GM12875 (cell line): ENCODE results near the gene CSNK1A1.

Source experiments
- H3K4me3 ChIP-seq: one replicate; pipeline ENCODE4 v1.5.1; 2011; ENCODE audit warnings: low read depth, low read length, control low read depth
- TF ChIP-seq, protein P1 (sequence below): IDR thresholded peaks from 2 replicates; pipeline ENCODE4 v1.5.1; 2011; ENCODE audit warnings: low read depth, mild to moderate bottlenecking, control low read depth, inconsistent platforms, low read length, moderate library complexity, borderline replicate concordance; ENCODE audit not compliant: insufficient read depth

The CSNK1A1 gene

DNA sequence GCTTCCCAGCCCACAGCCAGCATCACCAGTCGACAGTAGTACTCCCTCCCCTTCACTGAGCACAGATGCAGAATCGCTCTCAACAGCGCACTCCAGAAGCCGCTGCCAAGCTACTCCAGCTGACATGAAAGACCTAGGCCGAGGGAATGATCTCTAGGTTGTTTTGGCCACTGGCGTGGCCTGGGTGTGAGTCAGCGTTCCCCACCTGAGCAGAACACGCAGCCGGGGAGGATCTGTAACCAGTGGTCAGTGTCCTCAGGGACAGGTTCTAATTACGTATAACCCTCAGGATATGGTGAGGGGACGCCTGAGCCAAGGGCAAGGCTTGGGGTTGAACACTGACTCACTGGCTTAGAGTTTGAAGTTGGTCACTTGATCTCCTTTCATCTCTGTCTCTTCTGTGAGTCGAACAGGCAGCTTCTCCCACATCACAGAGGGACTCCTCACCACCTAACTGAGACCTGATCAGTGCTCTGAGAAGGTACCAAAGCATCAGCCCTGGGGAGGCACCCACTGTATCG is 95.3 kb downstream of the CSNK1A1 start:
- TF ChIP-seq, protein P1, sequence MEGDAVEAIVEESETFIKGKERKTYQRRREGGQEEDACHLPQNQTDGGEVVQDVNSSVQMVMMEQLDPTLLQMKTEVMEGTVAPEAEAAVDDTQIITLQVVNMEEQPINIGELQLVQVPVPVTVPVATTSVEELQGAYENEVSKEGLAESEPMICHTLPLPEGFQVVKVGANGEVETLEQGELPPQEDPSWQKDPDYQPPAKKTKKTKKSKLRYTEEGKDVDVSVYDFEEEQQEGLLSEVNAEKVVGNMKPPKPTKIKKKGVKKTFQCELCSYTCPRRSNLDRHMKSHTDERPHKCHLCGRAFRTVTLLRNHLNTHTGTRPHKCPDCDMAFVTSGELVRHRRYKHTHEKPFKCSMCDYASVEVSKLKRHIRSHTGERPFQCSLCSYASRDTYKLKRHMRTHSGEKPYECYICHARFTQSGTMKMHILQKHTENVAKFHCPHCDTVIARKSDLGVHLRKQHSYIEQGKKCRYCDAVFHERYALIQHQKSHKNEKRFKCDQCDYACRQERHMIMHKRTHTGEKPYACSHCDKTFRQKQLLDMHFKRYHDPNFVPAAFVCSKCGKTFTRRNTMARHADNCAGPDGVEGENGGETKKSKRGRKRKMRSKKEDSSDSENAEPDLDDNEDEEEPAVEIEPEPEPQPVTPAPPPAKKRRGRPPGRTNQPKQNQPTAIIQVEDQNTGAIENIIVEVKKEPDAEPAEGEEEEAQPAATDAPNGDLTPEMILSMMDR = no peak
- no peak overlapping the region for H3K4me3 ChIP-seq

DNA sequence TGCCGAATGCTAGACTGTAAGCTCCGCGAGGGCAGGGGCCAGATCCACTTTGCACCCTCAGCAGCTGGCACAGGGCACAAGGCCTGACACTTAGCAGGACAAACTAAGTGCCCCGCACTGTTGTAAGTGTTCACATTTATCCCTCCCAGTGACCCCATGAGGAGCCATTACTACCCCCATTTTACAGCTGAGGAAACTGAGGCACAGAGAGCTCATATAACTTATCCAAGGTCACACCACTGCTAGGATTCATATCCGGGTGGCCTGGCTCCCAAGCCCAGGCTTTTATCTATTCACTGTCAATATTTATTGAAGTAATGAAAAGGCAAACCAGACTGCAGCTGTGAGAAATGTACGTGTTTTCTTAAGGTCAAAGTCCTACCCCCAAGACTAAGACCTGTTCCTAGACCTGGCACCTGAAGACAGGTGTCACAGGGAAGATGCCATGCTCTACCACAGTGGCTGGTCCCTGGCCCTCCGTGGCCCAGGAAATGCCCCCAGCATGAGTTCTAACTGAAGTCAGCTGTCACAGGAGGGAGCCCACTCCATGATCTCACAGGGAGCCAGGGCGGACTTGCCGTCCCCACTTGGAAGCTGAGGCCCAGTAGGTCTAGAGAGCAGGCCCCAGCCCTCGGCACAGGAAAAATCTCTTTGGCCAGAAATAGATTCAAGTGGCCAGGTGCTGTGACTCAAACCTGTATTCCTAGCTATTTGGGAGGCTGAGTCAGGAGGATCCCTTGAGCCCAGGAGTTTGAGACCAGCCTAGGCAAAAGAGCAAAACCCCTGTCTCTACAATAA is 97.4 kb downstream of the CSNK1A1 start:
- no peak overlapping the region for H3K4me3 ChIP-seq
- TF ChIP-seq, protein P1 = no peak

DNA sequence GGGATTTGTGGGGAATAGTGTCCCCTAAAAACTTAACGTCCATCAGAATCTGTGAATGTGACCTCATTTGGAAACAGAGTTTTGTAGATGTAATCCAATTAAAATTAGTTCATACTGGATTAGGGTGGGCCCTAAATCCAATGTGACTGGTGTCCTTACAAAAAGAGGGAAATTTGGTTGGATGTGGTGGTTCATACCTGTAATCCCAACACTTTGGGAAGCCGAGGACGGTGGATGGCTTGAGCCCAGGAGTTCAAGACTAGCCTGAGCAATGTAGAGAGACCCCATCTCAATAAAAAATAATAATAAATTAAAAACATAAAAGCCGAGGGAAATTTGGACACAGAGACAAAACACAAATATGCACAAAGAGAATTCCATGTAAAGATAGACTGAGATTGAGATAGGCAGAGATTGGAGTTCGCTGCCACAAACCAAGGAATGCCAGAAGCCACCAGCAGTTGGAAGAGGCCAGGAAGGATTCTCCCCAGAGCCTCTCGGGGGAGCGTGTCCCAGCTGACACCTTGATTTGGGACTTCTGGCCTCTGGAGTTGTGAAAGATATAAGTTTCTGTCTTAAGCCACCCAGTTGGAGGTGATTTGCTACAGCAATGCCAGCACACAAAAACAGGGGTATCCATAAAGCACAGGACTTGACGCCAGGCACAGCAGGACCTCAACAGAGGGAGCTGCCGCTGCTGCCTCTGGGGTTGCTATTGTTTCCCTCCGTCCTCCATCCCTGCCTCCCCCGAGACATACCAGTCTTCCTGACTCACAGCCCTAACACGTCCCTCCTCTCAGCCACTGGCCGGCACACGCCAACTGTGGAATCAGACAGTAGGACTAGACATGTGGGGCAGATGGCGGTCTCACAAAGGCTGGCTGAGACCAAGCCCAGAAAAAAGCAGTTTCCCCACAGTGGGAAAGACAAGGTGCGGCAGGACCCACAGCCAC is 98.3 kb downstream of the CSNK1A1 start:
- H3K4me3 ChIP-seq = no peak overlapping the region
- TF ChIP-seq, protein P1 = no peak

DNA sequence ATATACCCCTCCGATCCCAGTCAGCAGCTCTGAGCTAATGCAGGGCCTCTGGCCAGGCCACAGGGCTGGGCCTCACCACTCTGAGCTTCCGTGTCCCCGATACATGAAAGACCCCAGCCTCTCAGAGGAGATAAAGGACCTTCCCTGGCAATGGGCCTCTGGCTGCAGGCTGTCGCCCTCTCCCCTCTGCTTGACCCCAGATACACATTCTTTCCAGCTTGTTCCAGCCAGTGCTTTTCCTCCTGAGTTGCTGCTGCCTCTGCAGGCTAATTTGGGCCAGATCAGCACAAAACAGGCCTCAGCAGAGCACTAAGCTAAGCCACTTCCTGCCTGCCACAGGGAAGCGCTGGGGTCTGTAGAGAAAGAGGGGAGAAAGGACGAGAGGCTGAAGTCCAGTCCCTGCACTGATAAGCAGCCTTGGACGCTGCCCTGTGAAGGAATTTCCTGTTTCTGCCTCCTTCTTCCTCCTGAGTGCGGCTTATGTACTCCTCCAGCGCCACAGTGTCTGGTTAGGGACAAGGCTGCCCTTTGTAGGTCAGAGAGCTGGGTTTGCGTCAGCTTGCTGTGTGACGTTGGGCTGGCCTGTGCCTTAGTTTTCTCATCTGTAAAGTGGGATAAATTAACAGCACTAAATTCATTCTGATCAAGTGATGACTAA is 99.1 kb downstream of the CSNK1A1 start:
- TF ChIP-seq, protein P1 = no peak
- no peak overlapping the region for H3K4me3 ChIP-seq

DNA sequence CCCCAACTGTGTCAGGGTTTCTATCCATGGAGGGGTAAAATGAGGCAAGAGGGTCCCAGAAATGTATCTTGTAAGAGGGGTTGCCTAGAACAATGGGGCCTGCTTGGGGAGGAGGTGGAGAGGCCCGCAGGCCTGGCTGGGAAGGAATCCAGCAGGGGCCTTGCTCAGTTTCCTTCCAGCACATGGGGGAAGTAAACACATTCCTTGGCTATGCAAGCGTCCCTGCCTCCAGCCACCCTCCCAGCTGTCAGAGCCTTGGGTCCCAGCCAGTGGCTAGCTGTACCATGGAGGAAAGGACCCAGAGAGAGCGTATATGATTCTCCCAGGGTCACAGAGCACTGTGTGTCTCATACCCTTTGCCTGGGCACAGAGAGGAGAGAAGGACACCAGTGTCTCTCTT is 101.0 kb downstream of the CSNK1A1 start:
- TF ChIP-seq, protein P1 = no peak
- no peak overlapping the region for H3K4me3 ChIP-seq

DNA sequence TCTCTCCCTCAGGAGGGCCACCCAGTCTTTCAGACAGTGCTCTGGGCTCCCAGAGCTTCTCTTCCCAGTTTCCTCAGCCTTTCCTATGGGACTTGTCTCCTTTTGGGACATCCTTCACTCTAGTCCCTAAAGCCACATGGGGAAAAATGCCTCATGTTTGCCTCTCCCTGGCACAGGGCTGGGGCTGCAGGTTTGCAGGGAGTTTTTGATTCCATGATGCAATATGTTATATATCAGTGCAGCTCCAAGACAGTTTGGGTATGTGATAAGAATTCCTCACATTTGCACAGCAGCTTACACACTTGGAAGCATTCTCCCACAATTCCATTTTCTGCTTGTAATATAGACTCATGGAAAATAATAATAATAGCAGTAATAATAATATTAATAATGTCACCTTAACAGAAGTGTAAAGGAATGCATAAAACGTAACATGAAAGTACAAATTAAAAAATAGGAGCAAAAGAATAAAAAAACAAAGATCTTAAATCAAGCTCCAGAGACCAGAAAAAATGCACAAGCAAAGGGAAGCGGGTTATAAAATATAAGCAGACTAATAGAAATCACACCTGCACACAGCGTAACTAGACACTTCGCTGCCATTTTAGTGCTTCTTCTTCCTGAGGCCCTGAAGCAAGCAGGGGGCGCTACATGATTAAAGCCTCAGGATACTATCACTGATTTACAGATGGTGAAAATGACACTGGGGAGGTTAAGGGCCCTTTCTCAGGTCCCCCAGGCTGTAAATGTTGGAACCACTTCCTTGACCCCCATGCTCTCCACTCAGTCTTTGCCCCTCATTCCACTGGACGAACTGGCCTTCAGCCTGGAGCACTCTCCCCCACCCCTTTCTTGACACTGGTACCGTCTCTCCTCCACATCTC is 102.2 kb downstream of the CSNK1A1 start:
- no peak overlapping the region for H3K4me3 ChIP-seq
- TF ChIP-seq, protein P1 = 0 out of 2 replicates have a peak, but pooled peaks have one; percentile 10
